DMS 273 treated with DMSO at 0.1 percent for 48 hours (cell line): ENCODE results near the gene TCERG1.

Experiments
- DNase-seq: peaks from one replicate; lab custom pipeline; 2025; lab: John Stamatoyannopoulos, UW

Gene TCERG1

DNA sequence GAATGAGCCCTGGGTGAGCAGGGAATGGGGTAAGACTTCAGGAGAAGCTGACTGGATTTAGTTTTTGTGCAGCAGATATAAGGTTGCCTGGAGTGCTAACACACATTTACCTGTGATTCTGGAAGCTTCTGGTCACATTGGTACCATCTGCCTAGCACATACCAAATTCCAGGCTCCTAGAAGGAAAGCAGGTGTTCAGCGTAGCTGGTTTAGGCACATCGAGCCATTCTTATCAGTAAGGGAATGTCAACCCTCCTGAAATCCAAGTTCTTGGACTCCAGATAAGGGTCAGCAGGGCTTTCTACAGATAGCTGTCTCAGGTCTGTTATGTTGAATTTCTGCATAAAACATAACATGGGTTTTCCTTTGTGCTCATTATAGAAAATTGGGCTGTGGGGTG, 10.3 kb downstream of the TCERG1 start:
- DNase-seq = no peak

GRCh38 chr5:146458894-146459293, 11.8 kb downstream of the TCERG1 start:
- no peak for DNase-seq

GRCh38 chr5:146461319-146461718, 14.2 kb downstream of the TCERG1 start:
- no peak for DNase-seq

- DNase-seq = no peak
These were observed 16.3 kb downstream of the TCERG1 start for GRCh38 chr5:146463446-146463845.

GRCh38 chr5:146466521-146467349, 19.6 kb downstream of the TCERG1 start:
- no peak for DNase-seq

DNA sequence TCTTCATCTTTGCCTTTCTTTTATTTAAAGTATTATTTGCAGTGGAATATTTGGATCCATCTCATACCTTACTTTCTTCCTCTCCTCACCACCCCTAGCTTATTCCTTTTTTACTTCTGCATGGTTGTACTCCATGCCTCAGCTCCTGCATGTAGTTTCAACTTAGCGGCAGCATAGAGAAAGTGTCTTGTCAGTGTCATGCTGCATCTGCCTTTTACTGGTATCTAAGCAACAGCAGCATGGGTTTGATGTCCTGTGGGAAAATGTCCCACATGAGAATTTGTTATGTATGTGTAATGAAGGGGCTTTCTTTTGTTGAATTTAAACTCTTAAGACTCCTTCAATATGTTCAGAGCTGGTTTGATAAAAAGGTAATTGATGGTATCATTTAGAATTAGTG, 20.6 kb downstream of the TCERG1 start:
- no peak for DNase-seq

DNA sequence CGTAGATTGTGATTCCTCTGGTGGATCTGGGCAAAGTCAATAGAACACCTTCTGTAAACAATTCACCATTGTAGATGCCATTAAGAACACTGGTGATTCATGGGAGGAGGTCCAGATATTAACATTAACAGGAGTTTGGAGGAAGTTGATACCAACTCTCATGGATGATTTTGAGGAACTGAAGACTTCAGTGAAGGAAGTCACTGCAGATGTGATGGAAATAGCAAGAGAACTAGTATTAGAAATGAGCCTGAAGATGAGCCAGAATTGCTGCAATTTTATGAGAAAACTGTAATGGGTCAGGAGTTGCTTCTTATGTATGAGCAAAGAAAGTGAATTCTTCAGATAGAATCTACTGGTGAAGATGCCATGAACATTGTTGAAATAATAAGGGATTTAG, 26.9 kb downstream of the TCERG1 start:
- no peak for DNase-seq

GRCh38 chr5:146475190-146475780, 28.2 kb downstream of the TCERG1 start:
- no peak for DNase-seq

- no peak for DNase-seq
These were observed 28.8 kb downstream of the TCERG1 start for GRCh38 chr5:146475906-146476305.

GRCh38 chr5:146482775-146483174, 35.6 kb downstream of the TCERG1 start:
- no peak for DNase-seq

GRCh38 chr5:146484714-146485391, 37.7 kb downstream of the TCERG1 start:
- DNase-seq = no peak

GRCh38 chr5:146490089-146490843, 43.1 kb downstream of the TCERG1 start:
- DNase-seq = no peak

GRCh38 chr5:146494656-146495055, 47.5 kb downstream of the TCERG1 start:
- no peak for DNase-seq

- DNase-seq = no peak
These were observed 52.5 kb downstream of the TCERG1 start for GRCh38 chr5:146499680-146500079.

DNA sequence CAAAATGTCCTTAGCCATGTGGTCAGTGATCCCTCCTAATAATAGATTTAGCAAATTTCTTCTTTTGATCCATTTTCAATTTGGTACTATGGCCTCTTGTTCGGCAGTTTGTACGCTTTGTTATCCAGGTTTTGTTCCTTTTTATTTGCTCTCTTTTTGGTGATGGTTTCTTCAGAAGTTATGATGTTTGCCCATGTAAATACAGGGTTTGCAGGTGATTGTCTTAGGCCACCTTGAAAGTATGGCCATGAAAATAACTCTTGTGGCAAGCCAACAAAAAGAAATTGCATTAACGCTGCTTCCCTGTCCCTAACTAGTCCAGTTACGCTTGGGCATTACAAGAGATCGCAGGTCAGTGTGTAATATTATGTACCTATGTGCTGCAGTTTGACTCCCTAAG, 60.3 kb downstream of the TCERG1 start:
- DNase-seq = no peak

GRCh38 chr5:146510559-146511125, 63.5 kb downstream of the TCERG1 start:
- no peak for DNase-seq

- DNase-seq = no peak
These were observed 66.3 kb downstream of the TCERG1 start for GRCh38 chr5:146513462-146513861.

GRCh38 chr5:146514575-146514974, 67.4 kb downstream of the TCERG1 start:
- DNase-seq = no peak

DNA sequence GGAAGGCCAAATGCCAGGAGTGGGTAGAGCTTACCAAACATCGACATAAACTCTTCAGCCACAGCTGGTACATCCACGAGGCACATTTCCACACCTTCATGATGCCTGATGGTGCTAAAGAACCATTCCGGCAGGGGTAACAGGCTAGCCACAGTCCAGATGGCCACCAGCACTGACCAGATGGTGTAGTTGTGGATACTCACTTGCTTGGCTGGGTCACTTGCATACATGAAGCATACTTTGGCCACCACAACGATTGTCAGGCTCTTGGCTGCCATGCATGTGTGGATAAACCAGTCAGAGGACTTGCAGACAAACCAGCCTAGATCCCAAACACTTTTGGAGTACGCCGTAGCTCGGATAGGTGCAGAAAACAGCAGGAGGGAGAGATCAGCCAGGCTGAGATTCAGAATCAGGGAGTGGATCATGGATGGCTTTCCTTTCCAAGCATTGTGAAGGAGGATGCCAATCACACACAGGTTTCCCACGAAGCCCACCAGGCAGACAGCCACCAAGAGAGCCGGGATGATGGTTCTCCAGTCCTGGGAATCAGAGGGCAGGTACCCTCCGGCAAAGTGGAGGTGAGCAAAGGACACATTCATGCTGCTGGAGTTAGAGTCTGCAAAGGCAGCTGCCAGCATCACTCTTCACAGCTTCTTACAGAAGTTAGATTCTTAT, 68.5 kb downstream of the TCERG1 start:
- no peak for DNase-seq

DNA sequence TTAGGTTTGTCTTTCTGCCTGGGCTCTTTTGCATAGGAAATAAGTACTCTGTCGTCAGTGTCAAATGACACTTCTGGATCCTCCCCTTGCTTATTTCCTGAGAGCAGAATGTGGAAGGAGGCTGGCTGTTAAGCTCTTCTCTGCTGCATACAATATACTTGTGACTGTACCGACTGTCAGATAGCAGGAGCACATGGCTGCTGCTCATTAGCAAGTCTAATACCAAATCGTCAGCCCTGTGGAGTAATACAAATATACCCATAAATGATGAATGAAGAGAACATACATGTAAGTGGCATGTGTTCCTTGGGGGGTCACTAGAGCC, 69.0 kb downstream of the TCERG1 start, which contains the start of gene GPR151:
Gene GPR151, minus strand, starts transcription at position 40 of the 325 bp plus-strand sequence. CDS start 77 bp downstream, outside the sequence.
- DNase-seq = peak; percentile 16

- DNase-seq = no peak
These were observed 72.4 kb downstream of the TCERG1 start for GRCh38 chr5:146519554-146519953.
